ENCODE results near the gene RNF39. TPM values are rescaled to one million over a fixed set of nuclear protein-coding genes. Genes with fewer than 3 reads are reported as not detected.

RNF39 gene
- total RNA-seq, 4 donors from 2014 or later, result 0.27 to 0.95 TPM; not detected in 2

GRCh38 chr6:30104661-30105060 lies 29.1 kb upstream of the RNF39 start:
- in situ Hi-C loops (cut with MboI; ENCODE audit: low pct_ligation_motif_present in 1 of 4, low pct_unique_long_range_greater_than_20kb in 1 of 4, low sequenced_read_pairs in 3 of 4), result no loop called here
- intact Hi-C loops (cut with DNase I; ENCODE audit: low total_unique reads), result no loop called here
- DNase-seq, result no peak
- peaks cover 25 to 41% (median 30%) of the 10 kb centered on the region in 4 donors for H3K4me1 ChIP-seq
- no peaks in the 10 kb centered on the region for H3K36me3 ChIP-seq
- H3K4me3 ChIP-seq, result no peak overlapping the region
- 73 to 88% methylated on average over 1 to 2 of the region's 2 CpGs for WGBS, 2 donors (ENCODE audit: low coverage in 1 of 2)
- TF ChIP-seq, protein P1, sequence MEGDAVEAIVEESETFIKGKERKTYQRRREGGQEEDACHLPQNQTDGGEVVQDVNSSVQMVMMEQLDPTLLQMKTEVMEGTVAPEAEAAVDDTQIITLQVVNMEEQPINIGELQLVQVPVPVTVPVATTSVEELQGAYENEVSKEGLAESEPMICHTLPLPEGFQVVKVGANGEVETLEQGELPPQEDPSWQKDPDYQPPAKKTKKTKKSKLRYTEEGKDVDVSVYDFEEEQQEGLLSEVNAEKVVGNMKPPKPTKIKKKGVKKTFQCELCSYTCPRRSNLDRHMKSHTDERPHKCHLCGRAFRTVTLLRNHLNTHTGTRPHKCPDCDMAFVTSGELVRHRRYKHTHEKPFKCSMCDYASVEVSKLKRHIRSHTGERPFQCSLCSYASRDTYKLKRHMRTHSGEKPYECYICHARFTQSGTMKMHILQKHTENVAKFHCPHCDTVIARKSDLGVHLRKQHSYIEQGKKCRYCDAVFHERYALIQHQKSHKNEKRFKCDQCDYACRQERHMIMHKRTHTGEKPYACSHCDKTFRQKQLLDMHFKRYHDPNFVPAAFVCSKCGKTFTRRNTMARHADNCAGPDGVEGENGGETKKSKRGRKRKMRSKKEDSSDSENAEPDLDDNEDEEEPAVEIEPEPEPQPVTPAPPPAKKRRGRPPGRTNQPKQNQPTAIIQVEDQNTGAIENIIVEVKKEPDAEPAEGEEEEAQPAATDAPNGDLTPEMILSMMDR (IDR thresholded peaks at IDR 0.05), result no peak
- TF ChIP-seq POLR2A (IDR thresholded peaks at IDR 0.05), result no peak
- no peak for TF ChIP-seq EP300 (IDR thresholded peaks at IDR 0.05; ENCODE audit: low read depth)
- TF ChIP-seq POLR2AphosphoS5 (IDR thresholded peaks at IDR 0.05), result no peak
- H3K9me3 ChIP-seq, result no peaks in the 10 kb centered on the region
- H3K27me3 ChIP-seq, result peaks cover 29% of the 10 kb centered on the region
- no peak overlapping the region for H3K27ac ChIP-seq

GRCh38 chr6:30103872-30104179 lies 28.3 kb upstream of the RNF39 start:
- peaks cover 32% of the 10 kb centered on the region for H3K27me3 ChIP-seq
- H3K27ac ChIP-seq, result peak overlapping the region in 3 of 4 donors; percentile 80 to 84 (median 81)
- TF ChIP-seq, protein P1 (IDR thresholded peaks at IDR 0.05), result no peak
- TF ChIP-seq EP300 (IDR thresholded peaks at IDR 0.05; ENCODE audit: low read depth) (no peak), POLR2AphosphoS5 (IDR thresholded peaks at IDR 0.05) (no peak), POLR2A (IDR thresholded peaks at IDR 0.05) (no peak)
- 27 to 46% methylated on average over 2 to 3 of the region's 3 CpGs for WGBS, 2 donors (ENCODE audit: low coverage in 1 of 2)
- intact Hi-C loops (cut with DNase I; ENCODE audit: low total_unique reads), result loop anchor here (2.0 kb wide), 1 partner anchor 27 kb away; no protein-coding TSS in a partner anchor
- no peaks in the 10 kb centered on the region for H3K36me3 ChIP-seq
- DNase-seq, result no peak
- in situ Hi-C loops (cut with MboI; ENCODE audit: low pct_ligation_motif_present in 1 of 4, low pct_unique_long_range_greater_than_20kb in 1 of 4, low sequenced_read_pairs in 3 of 4), result no loop called here
- peaks cover 25 to 41% (median 30%) of the 10 kb centered on the region in 4 donors for H3K4me1 ChIP-seq
- peak overlapping the region in 3 of 4 donors; percentile 21 to 55 (median 27) for H3K4me3 ChIP-seq
- no peaks in the 10 kb centered on the region for H3K9me3 ChIP-seq

GRCh38 chr6:30102970-30103871 lies 27.7 kb upstream of the RNF39 start:
- WGBS, 2 donors (ENCODE audit: low coverage in 1 of 2), result 4 to 11% methylated on average over 7 to 36 of the region's 36 CpGs
- Histone ChIP-seq H3K4me1 (peaks cover 25 to 46% (median 32%) of the 10 kb centered on the region in 4 donors), H3K36me3 (no peaks in the 10 kb centered on the region), H3K27ac (peak overlapping the region; percentile 80 to 84 (median 82)), H3K4me3 (peak overlapping the region in 3 of 4 donors; percentile 21 to 55 (median 27)), H3K27me3 (peaks cover 38% of the 10 kb centered on the region), H3K9me3 (no peaks in the 10 kb centered on the region)
- TF ChIP-seq POLR2A (IDR thresholded peaks at IDR 0.05) (peak; percentile 28), EP300 (IDR thresholded peaks at IDR 0.05; ENCODE audit: low read depth) (no peak), POLR2AphosphoS5 (IDR thresholded peaks at IDR 0.05) (peak in 1 of 3 donors; percentile 42)
- TF ChIP-seq, protein P1 (IDR thresholded peaks at IDR 0.05), result peak; percentile 86 to 99 (median 93)
- intact Hi-C loops (cut with DNase I; ENCODE audit: low total_unique reads) (loop anchor here (2.0 kb wide), 1 partner anchor 28 kb away; no protein-coding TSS in a partner anchor), in situ Hi-C loops (cut with MboI; ENCODE audit: low pct_ligation_motif_present in 1 of 4, low pct_unique_long_range_greater_than_20kb in 1 of 4, low sequenced_read_pairs in 3 of 4) (no loop called here)
- peak; percentile 93 for DNase-seq

DNA sequence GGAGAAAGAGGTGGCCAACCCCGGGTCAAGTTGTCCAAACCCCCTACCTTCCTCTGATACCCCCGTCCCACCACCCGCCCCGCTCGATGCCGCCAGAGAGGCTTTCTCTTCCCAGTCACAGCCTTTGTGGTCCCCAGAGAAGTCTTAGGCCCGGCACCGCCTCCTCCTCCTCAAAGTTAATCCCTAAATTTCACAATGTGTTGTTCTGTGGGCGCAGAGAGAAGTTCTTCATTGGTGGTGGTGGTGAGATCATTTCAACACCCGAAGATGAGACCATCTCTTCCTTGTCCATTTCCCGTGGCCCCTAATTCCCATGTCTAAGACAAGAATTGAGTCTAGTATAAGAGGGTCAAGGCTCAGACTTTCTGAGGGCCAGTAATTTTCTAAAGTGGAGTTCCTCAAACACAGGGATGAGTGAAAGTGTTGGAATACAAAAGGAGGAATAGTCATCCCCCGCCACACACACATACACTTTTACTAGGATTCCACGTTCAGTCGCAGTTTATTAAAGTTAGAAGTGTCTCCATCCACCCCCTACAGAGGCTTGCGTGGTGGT lies 26.9 kb upstream of the RNF39 start:
- peak overlapping the region; percentile 80 to 84 (median 82) for H3K27ac ChIP-seq
- no peak for TF ChIP-seq POLR2AphosphoS5 (IDR thresholded peaks at IDR 0.05)
- TF ChIP-seq, protein P1 (IDR thresholded peaks at IDR 0.05), result no peak
- no peak for TF ChIP-seq POLR2A (IDR thresholded peaks at IDR 0.05)
- no peak for TF ChIP-seq EP300 (IDR thresholded peaks at IDR 0.05; ENCODE audit: low read depth)
- in situ Hi-C loops (cut with MboI; ENCODE audit: low pct_ligation_motif_present in 1 of 4, low pct_unique_long_range_greater_than_20kb in 1 of 4, low sequenced_read_pairs in 3 of 4), result no loop called here
- peak; percentile 60 for DNase-seq
- H3K27me3 ChIP-seq, result peaks cover 45% of the 10 kb centered on the region
- intact Hi-C loops (cut with DNase I; ENCODE audit: low total_unique reads), result loop anchor here (2.0 kb wide), 1 partner anchor 28 kb away; no protein-coding TSS in a partner anchor
- H3K36me3 ChIP-seq, result no peaks in the 10 kb centered on the region
- H3K9me3 ChIP-seq, result no peaks in the 10 kb centered on the region
- H3K4me1 ChIP-seq, result peaks cover 25 to 54% (median 33%) of the 10 kb centered on the region in 4 donors
- 34 to 44% methylated on average over 4 to 15 of the region's 15 CpGs for WGBS, 2 donors (ENCODE audit: low coverage in 1 of 2)
- peak overlapping the region in 3 of 4 donors; percentile 23 to 55 (median 35) for H3K4me3 ChIP-seq

Measured in transverse colon (tissue), 4 donors.